ENCODE measurements around the gene PLIN1.

GRCh38 chr15:89632563-89633430 lies 46.4 kb downstream of the PLIN1 start:
- no peak for TF ChIP-seq CTCF (IDR thresholded peaks at IDR 0.05)
- TF ChIP-seq EZH2 (IDR thresholded peaks at IDR 0.05), result no peak
- no peak for TF ChIP-seq EZH2phosphoT487 (IDR thresholded peaks at IDR 0.05)

Measured in neural progenitor cell (in vitro differentiated cells).